GM23338 (cell line): ENCODE results near the gene CCDC50. TPM values are rescaled to one million over a fixed set of nuclear protein-coding genes. Genes with fewer than 3 reads are reported as not detected.
A peak's percentile ranks its signal among the peaks of the same experiment; 100 is the strongest.

ENCODE experiments used
- ATAC-seq: fragments of 200-7000 bp; cut with Tn5 transposase; 3 replicates; pipeline ENCODE4 v1.9.1; 2020
- DNase-seq: peaks from one replicate; pipeline ENCODE4 v3.0.0-alpha.2; 2015; ENCODE audit warnings: low spot score
- H2AFZ ChIP-seq: fragments of 200-600 bp; sonication (generic); 2 replicates; pipeline ENCODE4 v1.8.0; 2016; ENCODE audit warnings: antibody characterized with exemption, mild to moderate bottlenecking, moderate library complexity
- H3F3A ChIP-seq: fragments of 200-600 bp; sonication (generic); replicated peaks from 2 replicates; pipeline ENCODE4 v1.8.0; 2017; ENCODE audit warnings: antibody characterized with exemption, mixed run types, low read depth
- H3K27ac ChIP-seq: fragments of 200-600 bp; sonication (generic); 2 replicates; pipeline ENCODE4 v1.6.1; 2016; ENCODE audit warnings: low read depth
- H3K27me3 ChIP-seq: fragments of 200-600 bp; sonication (generic); 2 replicates; pipeline ENCODE4 v1.8.0; 2016; ENCODE audit warnings: mild to moderate bottlenecking, mixed run types, moderate library complexity; ENCODE audit not compliant: insufficient read depth
- H3K36me3 ChIP-seq: fragments of 200-600 bp; sonication (generic); 2 replicates; pipeline ENCODE4 v1.8.0; 2016; ENCODE audit warnings: mild to moderate bottlenecking; ENCODE audit not compliant: insufficient read depth
- H3K4me1 ChIP-seq: fragments of 200-600 bp; sonication (generic); 2 replicates; pipeline ENCODE4 v1.8.0; 2016; ENCODE audit warnings: mild to moderate bottlenecking, moderate library complexity; ENCODE audit not compliant: insufficient read depth
- H3K4me2 ChIP-seq: fragments of 200-600 bp; sonication (generic); 2 replicates; pipeline ENCODE4 v1.7.1; 2017; ENCODE audit warnings: mixed run types
- H3K4me3 ChIP-seq: fragments of 200-600 bp; sonication (generic); 2 replicates; pipeline ENCODE4 v1.6.1; 2016; ENCODE audit warnings: mixed run types
- H3K79me2 ChIP-seq: fragments of 200-600 bp; sonication (generic); replicated peaks from 2 replicates; pipeline ENCODE4 v1.8.0; 2017; ENCODE audit warnings: mild to moderate bottlenecking; ENCODE audit not compliant: insufficient read depth
- H3K9me2 ChIP-seq: fragments of 200-600 bp; sonication (generic); 2 replicates; pipeline ENCODE4 v1.8.0; 2017; ENCODE audit not compliant: insufficient read depth
- H4K20me1 ChIP-seq: fragments of 200-600 bp; sonication (generic); replicated peaks from 2 replicates; pipeline ENCODE4 v1.8.0; 2017; ENCODE audit warnings: mild to moderate bottlenecking; ENCODE audit not compliant: insufficient read depth
- H3K27ac Mint-ChIP-seq: 2 replicates; pipeline ENCODE4 v1.8.0; 2020; ENCODE audit warnings: inconsistent platforms, mild to moderate bottlenecking, moderate library complexity, mixed read lengths
- H3K27me3 Mint-ChIP-seq: 3 replicates; pipeline ENCODE4 v1.8.0; 2022; ENCODE audit warnings: low read depth, mild to moderate bottlenecking, moderate library complexity, mixed read lengths, inconsistent platforms; ENCODE audit not compliant: insufficient read depth, poor library complexity
- H3K36me3 Mint-ChIP-seq: 3 replicates; pipeline ENCODE4 v1.8.0; 2021; ENCODE audit warnings: low read depth, mild to moderate bottlenecking, inconsistent platforms, moderate library complexity, mixed read lengths
- H3K4me1 Mint-ChIP-seq: 3 replicates; pipeline ENCODE4 v1.8.0; 2020; ENCODE audit warnings: mild to moderate bottlenecking, inconsistent platforms, mixed read lengths
- H3K4me3 Mint-ChIP-seq: 3 replicates; pipeline ENCODE4 v1.8.0; 2021; ENCODE audit warnings: moderate library complexity, mild to moderate bottlenecking, inconsistent platforms, mixed read lengths
- H3K9me3 Mint-ChIP-seq: 3 replicates; pipeline ENCODE4 v1.8.0; 2020; ENCODE audit warnings: moderate library complexity, mild to moderate bottlenecking, inconsistent platforms, mixed read lengths
- EZH2 ChIP-seq: fragments of 200-600 bp; sonication (generic); IDR thresholded peaks from one replicate; pipeline ENCODE4 v1.8.0; 2017; ENCODE audit warnings: antibody characterized with exemption, mild to moderate bottlenecking, low read depth; ENCODE audit not compliant: unreplicated experiment
- EZH2phosphoT487 ChIP-seq: fragments of 200-600 bp; sonication (generic); IDR thresholded peaks from one replicate; pipeline ENCODE4 v1.8.1; 2018; ENCODE audit warnings: antibody characterized with exemption; ENCODE audit not compliant: unreplicated experiment
- JUNB ChIP-seq: IDR thresholded peaks from one replicate; pipeline ENCODE4 v1.6.1; 2016; ENCODE audit warnings: antibody characterized with exemption; ENCODE audit not compliant: unreplicated experiment
- STAT1 ChIP-seq: IDR thresholded peaks from one replicate; pipeline ENCODE4 v1.6.1; 2016; ENCODE audit warnings: antibody characterized with exemption; ENCODE audit not compliant: unreplicated experiment
- ZNF331 ChIP-seq: fragments of 250-450 bp; sonication (Bioruptor Pico); IDR thresholded peaks from 2 replicates; pipeline ENCODE4 v1.5.0; 2020; ENCODE audit warnings: low read depth, mild to moderate bottlenecking, moderate library complexity
- polyA plus RNA-seq: library from polyadenylated mRNA; unstranded; fragments of >200 nt; fragmentation: Nextera tagmentation; extraction: Ambion mirVana; gene quantifications from 2 replicates; pipeline ENCODE4 v1.2.1, GENCODE V29; 2016
- total RNA-seq: library from RNA; depleted of rRNA; stranded (reverse); fragments of >200 nt; shearing (Covaris generic); gene quantifications from 2 replicates; pipeline ENCODE4 v1.2.3, GENCODE V29; 2014
- TF ChIP-seq, protein P1 (sequence below): IDR thresholded peaks from one replicate; pipeline ENCODE4 v1.6.1; 2018; ENCODE audit warnings: antibody characterized with exemption; ENCODE audit not compliant: unreplicated experiment
- TF ChIP-seq, protein P2 (sequence below): IDR thresholded peaks from 2 replicates; pipeline ENCODE4 v1.6.1; 2016; ENCODE audit warnings: antibody characterized with exemption
- TF ChIP-seq, protein P3 (sequence below), 2 experiments: fragments of 200-600 bp in 1 of 2; sonication (generic) in 1 of 2; conservative IDR thresholded peaks; 2 replicates each; pipeline versions ENCODE4 v1.5.1 to v1.6.1; 2016 to 2017; ENCODE audit warnings: antibody characterized with exemption in 2 of 2, low read depth in 2 of 2, mild to moderate bottlenecking in 2 of 2, moderate library complexity in 1 of 2
- TF ChIP-seq, protein P4 (sequence below): fragments of 250-450 bp; sonication (Bioruptor Pico); IDR thresholded peaks from 2 replicates; pipeline ENCODE4 v1.5.0; 2020; ENCODE audit warnings: mild to moderate bottlenecking, moderate library complexity

The CCDC50 gene
- total and polyA plus RNA-seq, 2 experiments from 2014 or later: 22.4 to 25.4 TPM

DNA sequence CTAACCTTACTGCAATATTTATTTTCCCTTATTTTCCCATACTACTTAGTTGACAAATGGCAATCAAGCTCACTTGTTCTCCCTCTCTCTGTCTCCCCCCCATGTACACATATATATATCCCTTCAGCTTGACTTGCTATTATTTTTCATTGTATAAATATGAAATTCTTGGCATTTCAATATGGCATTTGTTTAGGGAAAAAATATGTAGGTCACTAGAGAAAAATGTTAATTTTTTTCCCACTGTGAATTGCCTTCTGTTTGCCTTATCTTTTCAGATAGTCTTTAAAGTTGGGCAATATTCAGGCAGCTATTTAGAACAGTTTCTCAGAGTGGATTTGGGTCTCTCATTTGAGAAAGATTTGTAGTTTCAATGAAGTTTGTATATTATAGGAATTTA, 64.0 kb downstream of the CCDC50 start:
- H3K36me3 ChIP-seq: no peaks in the 10 kb centered on the region

DNA sequence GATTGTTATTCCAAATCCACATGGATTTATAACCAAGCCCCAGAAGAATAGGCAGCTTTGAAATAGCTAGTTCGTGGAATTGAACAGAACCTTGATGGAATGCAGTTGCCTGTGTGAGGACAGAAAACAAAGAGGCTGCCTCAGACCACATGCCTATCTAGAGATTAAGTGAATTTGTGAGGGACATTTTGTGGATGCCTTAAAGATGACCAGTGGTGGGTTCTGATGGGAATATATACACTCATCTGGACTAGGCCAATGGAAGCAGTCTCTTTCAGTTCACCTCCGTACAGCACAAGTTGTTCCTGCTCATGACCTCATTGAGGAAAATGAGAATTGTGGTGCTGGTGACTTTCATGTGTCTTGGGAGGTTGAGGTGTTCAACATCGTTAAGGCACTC, 68.6 kb downstream of the CCDC50 start:
- no peak overlapping the region for H2AFZ ChIP-seq
- peaks cover 8% of the 10 kb centered on the region; the same call in 2 of the 3 replicates for H3K36me3 Mint-ChIP-seq
- no peaks in the 10 kb centered on the region for H3K27me3 ChIP-seq
- H3K36me3 ChIP-seq: no peaks in the 10 kb centered on the region
- peaks cover 19% of the 10 kb centered on the region for H3K4me1 Mint-ChIP-seq
- DNase-seq (peak; percentile 9), ATAC-seq (no peak)
- no peak overlapping the region for H3K4me3 ChIP-seq
- H3K9me2 ChIP-seq: no peaks in the 10 kb centered on the region
- H3K4me1 ChIP-seq: peaks cover 16% of the 10 kb centered on the region; the same call in 1 of the 2 replicates
- H3K9me3 Mint-ChIP-seq: no peaks in the 10 kb centered on the region; the same call in 2 of the 3 replicates
- H3F3A ChIP-seq: no peaks in the 10 kb centered on the region
- no peak overlapping the region for H3K27ac ChIP-seq
- no peaks in the 10 kb centered on the region for H4K20me1 ChIP-seq
- no peak overlapping the region for H3K4me2 ChIP-seq
- H3K27me3 Mint-ChIP-seq: peaks cover 3% of the 10 kb centered on the region
- no peak overlapping the region for H3K4me3 Mint-ChIP-seq
- no peaks in the 10 kb centered on the region for H3K79me2 ChIP-seq
- no peak overlapping the region for H3K27ac Mint-ChIP-seq
- TF ChIP-seq, protein P1, sequence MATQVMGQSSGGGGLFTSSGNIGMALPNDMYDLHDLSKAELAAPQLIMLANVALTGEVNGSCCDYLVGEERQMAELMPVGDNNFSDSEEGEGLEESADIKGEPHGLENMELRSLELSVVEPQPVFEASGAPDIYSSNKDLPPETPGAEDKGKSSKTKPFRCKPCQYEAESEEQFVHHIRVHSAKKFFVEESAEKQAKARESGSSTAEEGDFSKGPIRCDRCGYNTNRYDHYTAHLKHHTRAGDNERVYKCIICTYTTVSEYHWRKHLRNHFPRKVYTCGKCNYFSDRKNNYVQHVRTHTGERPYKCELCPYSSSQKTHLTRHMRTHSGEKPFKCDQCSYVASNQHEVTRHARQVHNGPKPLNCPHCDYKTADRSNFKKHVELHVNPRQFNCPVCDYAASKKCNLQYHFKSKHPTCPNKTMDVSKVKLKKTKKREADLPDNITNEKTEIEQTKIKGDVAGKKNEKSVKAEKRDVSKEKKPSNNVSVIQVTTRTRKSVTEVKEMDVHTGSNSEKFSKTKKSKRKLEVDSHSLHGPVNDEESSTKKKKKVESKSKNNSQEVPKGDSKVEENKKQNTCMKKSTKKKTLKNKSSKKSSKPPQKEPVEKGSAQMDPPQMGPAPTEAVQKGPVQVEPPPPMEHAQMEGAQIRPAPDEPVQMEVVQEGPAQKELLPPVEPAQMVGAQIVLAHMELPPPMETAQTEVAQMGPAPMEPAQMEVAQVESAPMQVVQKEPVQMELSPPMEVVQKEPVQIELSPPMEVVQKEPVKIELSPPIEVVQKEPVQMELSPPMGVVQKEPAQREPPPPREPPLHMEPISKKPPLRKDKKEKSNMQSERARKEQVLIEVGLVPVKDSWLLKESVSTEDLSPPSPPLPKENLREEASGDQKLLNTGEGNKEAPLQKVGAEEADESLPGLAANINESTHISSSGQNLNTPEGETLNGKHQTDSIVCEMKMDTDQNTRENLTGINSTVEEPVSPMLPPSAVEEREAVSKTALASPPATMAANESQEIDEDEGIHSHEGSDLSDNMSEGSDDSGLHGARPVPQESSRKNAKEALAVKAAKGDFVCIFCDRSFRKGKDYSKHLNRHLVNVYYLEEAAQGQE: no peak
- TF ChIP-seq, protein P2, sequence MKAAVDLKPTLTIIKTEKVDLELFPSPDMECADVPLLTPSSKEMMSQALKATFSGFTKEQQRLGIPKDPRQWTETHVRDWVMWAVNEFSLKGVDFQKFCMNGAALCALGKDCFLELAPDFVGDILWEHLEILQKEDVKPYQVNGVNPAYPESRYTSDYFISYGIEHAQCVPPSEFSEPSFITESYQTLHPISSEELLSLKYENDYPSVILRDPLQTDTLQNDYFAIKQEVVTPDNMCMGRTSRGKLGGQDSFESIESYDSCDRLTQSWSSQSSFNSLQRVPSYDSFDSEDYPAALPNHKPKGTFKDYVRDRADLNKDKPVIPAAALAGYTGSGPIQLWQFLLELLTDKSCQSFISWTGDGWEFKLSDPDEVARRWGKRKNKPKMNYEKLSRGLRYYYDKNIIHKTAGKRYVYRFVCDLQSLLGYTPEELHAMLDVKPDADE: no peak
- TF ChIP-seq, protein P3, sequence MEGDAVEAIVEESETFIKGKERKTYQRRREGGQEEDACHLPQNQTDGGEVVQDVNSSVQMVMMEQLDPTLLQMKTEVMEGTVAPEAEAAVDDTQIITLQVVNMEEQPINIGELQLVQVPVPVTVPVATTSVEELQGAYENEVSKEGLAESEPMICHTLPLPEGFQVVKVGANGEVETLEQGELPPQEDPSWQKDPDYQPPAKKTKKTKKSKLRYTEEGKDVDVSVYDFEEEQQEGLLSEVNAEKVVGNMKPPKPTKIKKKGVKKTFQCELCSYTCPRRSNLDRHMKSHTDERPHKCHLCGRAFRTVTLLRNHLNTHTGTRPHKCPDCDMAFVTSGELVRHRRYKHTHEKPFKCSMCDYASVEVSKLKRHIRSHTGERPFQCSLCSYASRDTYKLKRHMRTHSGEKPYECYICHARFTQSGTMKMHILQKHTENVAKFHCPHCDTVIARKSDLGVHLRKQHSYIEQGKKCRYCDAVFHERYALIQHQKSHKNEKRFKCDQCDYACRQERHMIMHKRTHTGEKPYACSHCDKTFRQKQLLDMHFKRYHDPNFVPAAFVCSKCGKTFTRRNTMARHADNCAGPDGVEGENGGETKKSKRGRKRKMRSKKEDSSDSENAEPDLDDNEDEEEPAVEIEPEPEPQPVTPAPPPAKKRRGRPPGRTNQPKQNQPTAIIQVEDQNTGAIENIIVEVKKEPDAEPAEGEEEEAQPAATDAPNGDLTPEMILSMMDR (conservative IDR thresholded peaks at IDR 0.05; ENCODE audit: low read depth in 2 of 2): no peak
- TF ChIP-seq EZH2: no peak
- no peak for TF ChIP-seq ZNF331 (CRISPR knock-in tag)
- no peak for TF ChIP-seq STAT1
- no peak for TF ChIP-seq EZH2phosphoT487
- no peak for TF ChIP-seq JUNB
- TF ChIP-seq, protein P4, sequence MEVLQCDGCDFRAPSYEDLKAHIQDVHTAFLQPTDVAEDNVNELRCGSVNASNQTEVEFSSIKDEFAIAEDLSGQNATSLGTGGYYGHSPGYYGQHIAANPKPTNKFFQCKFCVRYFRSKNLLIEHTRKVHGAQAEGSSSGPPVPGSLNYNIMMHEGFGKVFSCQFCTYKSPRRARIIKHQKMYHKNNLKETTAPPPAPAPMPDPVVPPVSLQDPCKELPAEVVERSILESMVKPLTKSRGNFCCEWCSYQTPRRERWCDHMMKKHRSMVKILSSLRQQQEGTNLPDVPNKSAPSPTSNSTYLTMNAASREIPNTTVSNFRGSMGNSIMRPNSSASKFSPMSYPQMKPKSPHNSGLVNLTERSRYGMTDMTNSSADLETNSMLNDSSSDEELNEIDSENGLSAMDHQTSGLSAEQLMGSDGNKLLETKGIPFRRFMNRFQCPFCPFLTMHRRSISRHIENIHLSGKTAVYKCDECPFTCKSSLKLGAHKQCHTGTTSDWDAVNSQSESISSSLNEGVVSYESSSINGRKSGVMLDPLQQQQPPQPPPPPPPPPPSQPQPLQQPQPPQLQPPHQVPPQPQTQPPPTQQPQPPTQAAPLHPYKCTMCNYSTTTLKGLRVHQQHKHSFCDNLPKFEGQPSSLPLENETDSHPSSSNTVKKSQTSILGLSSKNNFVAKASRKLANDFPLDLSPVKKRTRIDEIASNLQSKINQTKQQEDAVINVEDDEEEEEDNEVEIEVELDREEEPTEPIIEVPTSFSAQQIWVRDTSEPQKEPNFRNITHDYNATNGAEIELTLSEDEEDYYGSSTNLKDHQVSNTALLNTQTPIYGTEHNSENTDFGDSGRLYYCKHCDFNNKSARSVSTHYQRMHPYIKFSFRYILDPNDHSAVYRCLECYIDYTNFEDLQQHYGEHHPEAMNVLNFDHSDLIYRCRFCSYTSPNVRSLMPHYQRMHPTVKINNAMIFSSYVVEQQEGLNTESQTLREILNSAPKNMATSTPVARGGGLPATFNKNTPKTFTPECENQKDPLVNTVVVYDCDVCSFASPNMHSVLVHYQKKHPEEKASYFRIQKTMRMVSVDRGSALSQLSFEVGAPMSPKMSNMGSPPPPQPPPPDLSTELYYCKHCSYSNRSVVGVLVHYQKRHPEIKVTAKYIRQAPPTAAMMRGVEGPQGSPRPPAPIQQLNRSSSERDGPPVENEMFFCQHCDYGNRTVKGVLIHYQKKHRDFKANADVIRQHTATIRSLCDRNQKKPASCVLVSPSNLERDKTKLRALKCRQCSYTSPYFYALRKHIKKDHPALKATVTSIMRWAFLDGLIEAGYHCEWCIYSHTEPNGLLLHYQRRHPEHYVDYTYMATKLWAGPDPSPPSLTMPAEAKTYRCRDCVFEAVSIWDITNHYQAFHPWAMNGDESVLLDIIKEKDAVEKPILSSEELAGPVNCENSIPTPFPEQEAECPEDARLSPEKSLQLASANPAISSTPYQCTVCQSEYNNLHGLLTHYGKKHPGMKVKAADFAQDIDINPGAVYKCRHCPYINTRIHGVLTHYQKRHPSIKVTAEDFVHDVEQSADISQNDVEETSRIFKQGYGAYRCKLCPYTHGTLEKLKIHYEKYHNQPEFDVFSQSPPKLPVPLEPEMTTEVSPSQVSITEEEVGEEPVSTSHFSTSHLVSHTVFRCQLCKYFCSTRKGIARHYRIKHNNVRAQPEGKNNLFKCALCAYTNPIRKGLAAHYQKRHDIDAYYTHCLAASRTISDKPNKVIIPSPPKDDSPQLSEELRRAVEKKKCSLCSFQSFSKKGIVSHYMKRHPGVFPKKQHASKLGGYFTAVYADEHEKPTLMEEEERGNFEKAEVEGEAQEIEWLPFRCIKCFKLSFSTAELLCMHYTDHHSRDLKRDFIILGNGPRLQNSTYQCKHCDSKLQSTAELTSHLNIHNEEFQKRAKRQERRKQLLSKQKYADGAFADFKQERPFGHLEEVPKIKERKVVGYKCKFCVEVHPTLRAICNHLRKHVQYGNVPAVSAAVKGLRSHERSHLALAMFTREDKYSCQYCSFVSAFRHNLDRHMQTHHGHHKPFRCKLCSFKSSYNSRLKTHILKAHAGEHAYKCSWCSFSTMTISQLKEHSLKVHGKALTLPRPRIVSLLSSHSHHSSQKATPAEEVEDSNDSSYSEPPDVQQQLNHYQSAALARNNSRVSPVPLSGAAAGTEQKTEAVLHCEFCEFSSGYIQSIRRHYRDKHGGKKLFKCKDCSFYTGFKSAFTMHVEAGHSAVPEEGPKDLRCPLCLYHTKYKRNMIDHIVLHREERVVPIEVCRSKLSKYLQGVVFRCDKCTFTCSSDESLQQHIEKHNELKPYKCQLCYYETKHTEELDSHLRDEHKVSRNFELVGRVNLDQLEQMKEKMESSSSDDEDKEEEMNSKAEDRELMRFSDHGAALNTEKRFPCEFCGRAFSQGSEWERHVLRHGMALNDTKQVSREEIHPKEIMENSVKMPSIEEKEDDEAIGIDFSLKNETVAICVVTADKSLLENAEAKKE (CRISPR knock-in tag): no peak

More for the DNA sequence above, 64.0 kb downstream of the CCDC50 start:
- no peaks in the 10 kb centered on the region for H3K9me2 ChIP-seq
- H3F3A ChIP-seq: no peaks in the 10 kb centered on the region
- no peaks in the 10 kb centered on the region for H4K20me1 ChIP-seq
- no peak overlapping the region for H3K4me3 Mint-ChIP-seq
- DNase-seq: no peak
- no peak overlapping the region for H3K4me3 ChIP-seq
- no peaks in the 10 kb centered on the region for H3K9me3 Mint-ChIP-seq
- no peaks in the 10 kb centered on the region for H3K27me3 Mint-ChIP-seq
- no peaks in the 10 kb centered on the region for H3K27me3 ChIP-seq
- H3K4me1 ChIP-seq: peaks cover 30% of the 10 kb centered on the region
- peaks cover 17% of the 10 kb centered on the region; the same call in 2 of the 3 replicates for H3K36me3 Mint-ChIP-seq
- H3K4me2 ChIP-seq: no peak overlapping the region
- peak overlapping the region; percentile 83; the same call in 1 of the 2 replicates for H3K27ac Mint-ChIP-seq
- H3K27ac ChIP-seq: peak overlapping the region; percentile 46; the same call in 1 of the 2 replicates
- no peaks in the 10 kb centered on the region for H3K79me2 ChIP-seq
- no peak overlapping the region for H2AFZ ChIP-seq
- ATAC-seq: no peak
- H3K4me1 Mint-ChIP-seq: peaks cover 42% of the 10 kb centered on the region
- no peak for TF ChIP-seq ZNF331 (CRISPR knock-in tag)
